Subcutaneous adipose tissue (tissue), 4 donors: ENCODE results near the gene GTSF1L. TPM values are rescaled to one million over a fixed set of nuclear protein-coding genes. Genes with fewer than 3 reads are reported as not detected.

Experiments
- CTCF ChIP-seq: fragments of 450-650 bp; IDR thresholded peaks from one replicate; pipeline ENCODE4 v1.5.1; 2016; ENCODE audit warnings: low read depth, mild to moderate bottlenecking, control low read depth, antibody characterized with exemption, moderate library complexity
- total RNA-seq, 4 donors: library from RNA; depleted of rRNA; stranded (reverse); fragments of >200 nt; gene quantifications; one replicate each; pipeline ENCODE4 v1.1.0, GENCODE V29; 2016

Gene GTSF1L
- total RNA-seq, 4 donors from 2014 or later: not detected

GRCh38 chr20:43751167-43752050 is 24.6 kb upstream of the GTSF1L start:
- TF ChIP-seq CTCF: no peak

DNA sequence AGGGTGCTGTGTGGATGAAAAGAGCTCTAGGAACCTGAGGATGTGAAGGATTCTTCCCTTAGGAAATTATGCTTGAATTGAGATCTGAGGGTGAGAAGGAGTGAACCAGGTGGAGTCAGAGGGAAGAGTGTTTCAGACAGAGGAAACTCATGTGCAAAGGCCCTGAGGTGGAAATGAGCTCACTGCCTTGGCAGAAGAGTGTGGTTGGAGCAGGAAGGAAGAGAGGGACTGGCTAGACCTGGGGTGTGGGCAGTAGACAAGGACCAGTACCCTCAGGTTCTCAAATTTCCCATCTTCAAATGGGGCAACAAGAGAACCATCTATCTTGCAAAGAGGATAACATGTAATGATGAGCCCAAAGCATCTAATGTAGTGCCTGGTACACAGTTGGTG is 24.0 kb upstream of the GTSF1L start:
- TF ChIP-seq CTCF: no peak

DNA sequence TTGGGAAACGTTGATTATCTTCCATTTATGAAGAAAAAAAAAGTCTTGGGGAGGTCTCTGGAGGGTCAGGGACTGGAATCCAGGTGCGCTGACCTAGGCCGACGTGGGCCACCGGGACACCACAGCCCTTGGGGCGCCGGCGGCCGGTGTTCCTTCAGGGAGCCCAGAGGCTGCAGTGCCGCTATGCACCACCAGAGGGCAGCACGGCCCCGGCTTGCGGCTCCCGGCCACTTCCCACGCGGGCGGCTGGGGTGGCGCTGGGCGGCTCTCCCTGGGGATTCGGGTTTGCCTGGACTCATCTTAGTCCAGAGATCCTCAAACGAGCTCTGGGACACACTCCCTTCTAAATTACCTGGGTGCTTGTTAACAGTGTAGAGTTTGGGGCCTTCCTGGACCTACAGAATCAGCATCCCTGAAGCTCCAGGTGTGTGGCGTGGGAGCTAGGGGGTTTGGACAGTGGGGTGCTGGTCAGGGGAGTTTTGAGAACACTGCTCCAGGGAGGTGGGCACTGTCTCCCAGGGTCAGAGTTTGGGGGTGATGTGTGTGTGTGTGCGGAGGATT is 23.0 kb upstream of the GTSF1L start:
- TF ChIP-seq CTCF: no peak

DNA sequence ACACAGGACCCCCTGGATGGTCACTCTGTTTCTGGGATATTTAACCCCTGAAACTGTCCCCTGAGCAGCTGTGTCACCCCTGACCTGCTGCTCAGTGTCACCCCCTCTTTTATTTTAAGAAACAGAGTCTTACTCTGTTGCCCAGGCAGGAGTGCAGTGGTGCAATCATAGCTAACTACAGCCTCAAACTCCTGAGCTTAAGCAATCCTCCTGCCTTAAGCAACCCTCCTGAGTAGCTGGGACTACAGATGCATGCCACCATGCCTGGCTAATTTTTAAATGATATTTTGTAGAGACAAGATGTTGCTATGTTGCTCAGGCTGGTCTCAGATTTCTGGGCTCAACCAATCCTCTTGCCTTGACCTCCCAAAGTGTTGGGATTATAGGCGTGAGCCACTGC is 21.5 kb upstream of the GTSF1L start:
- TF ChIP-seq CTCF: no peak

GRCh38 chr20:43746344-43747137 is 19.7 kb upstream of the GTSF1L start:
- no peak for TF ChIP-seq CTCF

GRCh38 chr20:43744966-43745730 is 18.3 kb upstream of the GTSF1L start:
- no peak for TF ChIP-seq CTCF
